ACC112 (cell line): ENCODE results near the gene SSTR5.
"Not testable (repeated sequence)": the region's sequence is repeated elsewhere in the genome, so short reads cannot be mapped to it uniquely, and the experiment has no call there.

Experiments
- H2AFZ ChIP-seq: fragments of 200-600 bp; sonication (generic); one replicate; pipeline ENCODE4 v1.6.0; 2017; ENCODE audit warnings: antibody characterized with exemption, low read length; ENCODE audit not compliant: unreplicated experiment
- H3K27ac ChIP-seq: fragments of 200-600 bp; sonication (generic); 2 replicates; pipeline ENCODE4 v1.5.1; 2014; ENCODE audit warnings: low read depth, mild to moderate bottlenecking, antibody characterized with exemption, low read length, moderate library complexity
- H3K27me3 ChIP-seq: fragments of 200-600 bp; sonication (generic); 2 replicates; pipeline ENCODE4 v1.6.1; 2014; ENCODE audit warnings: mild to moderate bottlenecking, antibody characterized with exemption, low read length, moderate library complexity, mixed read lengths; ENCODE audit not compliant: insufficient read depth
- H3K36me3 ChIP-seq: fragments of 200-600 bp; sonication (generic); 2 replicates; pipeline ENCODE4 v1.6.1; 2016; ENCODE audit warnings: mild to moderate bottlenecking, antibody characterized with exemption, low read length, moderate library complexity, mixed read lengths; ENCODE audit not compliant: insufficient read depth
- H3K4me1 ChIP-seq: fragments of 200-600 bp; sonication (generic); one replicate; pipeline ENCODE4 v1.6.1; 2016; ENCODE audit warnings: low read length, mixed read lengths; ENCODE audit not compliant: insufficient read depth, unreplicated experiment, control insufficient read depth
- H3K4me3 ChIP-seq: fragments of 200-600 bp; sonication (generic); 2 replicates; pipeline ENCODE4 v1.5.1; 2014; ENCODE audit warnings: mild to moderate bottlenecking, low read depth, low read length
- H3K79me2 ChIP-seq: fragments of 200-600 bp; sonication (generic); one replicate; pipeline ENCODE4 v1.6.0; 2016; ENCODE audit warnings: low read length; ENCODE audit not compliant: control insufficient read depth, unreplicated experiment, insufficient read depth

Gene SSTR5

DNA sequence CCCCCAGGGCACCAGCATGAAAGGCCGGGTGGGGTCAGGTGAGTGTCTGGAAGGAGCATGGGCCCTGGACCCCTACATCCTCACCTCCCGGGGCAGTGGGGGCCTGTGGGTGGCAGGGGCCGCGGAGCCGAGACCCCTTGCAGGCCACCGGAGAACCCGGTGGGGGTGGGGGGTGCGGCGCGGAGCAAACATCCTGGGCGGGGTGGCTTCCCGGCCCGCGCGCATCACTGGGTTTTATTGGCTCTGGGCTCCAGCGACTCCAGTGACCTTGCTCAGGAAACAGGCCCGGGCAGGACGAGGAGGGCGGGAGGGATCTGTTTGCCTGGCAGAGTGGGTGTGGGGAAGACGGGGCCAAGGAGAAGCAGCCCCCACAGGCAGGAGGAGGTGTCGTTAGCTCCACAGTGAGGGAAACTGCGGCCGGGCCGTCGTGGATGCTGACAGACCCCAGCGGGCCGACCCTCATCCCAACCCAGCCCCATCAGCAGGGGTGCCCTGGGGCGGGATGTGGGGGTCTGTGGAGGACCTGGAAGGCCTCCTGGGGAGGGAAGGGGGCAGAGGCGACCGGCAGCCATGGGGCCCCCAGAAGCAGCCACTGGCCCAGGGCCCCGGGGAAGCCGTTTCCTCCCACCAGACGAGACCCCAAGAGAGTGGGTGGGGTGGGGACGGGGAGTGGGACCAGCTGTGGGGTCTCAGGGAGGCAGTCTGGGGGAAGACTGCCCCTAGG lies 10.6 kb downstream of the SSTR5 start:
- H3K27ac ChIP-seq = no peak overlapping the region
- no peaks in the 10 kb centered on the region for H3K79me2 ChIP-seq
- H3K4me3 ChIP-seq = no peak overlapping the region
- H2AFZ ChIP-seq = no peak overlapping the region
- H3K27me3 ChIP-seq = peaks cover 27% of the 10 kb centered on the region
- H3K36me3 ChIP-seq = no peaks in the 10 kb centered on the region
- peaks cover 21% of the 10 kb centered on the region for H3K4me1 ChIP-seq

DNA sequence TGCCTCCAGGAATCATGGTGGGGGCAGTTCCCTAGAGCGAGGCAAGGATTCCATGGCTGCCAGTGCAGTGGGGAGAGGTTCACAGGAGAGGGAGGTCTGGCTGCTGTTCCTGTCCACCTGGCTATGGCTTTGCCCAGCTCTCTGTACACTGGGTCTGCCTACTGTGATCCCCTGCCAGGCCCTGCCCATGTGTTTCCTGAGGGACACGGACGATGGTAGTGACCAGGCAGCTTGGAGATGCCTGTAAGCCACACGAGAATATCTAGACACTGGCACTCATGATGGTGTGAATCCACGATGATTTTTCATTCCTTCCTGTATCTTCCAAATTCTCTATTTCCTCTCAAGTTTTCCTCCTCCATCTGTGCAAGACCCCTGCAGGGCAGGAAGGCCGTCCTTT lies 12.4 kb downstream of the SSTR5 start:
- Histone ChIP-seq H3K79me2 (no peaks in the 10 kb centered on the region), H3K36me3 (no peaks in the 10 kb centered on the region), H3K27me3 (peaks cover 43% of the 10 kb centered on the region), H2AFZ (no peak overlapping the region), H3K4me1 (peaks cover 16% of the 10 kb centered on the region), H3K4me3 (no peak overlapping the region), H3K27ac (no peak overlapping the region)

DNA sequence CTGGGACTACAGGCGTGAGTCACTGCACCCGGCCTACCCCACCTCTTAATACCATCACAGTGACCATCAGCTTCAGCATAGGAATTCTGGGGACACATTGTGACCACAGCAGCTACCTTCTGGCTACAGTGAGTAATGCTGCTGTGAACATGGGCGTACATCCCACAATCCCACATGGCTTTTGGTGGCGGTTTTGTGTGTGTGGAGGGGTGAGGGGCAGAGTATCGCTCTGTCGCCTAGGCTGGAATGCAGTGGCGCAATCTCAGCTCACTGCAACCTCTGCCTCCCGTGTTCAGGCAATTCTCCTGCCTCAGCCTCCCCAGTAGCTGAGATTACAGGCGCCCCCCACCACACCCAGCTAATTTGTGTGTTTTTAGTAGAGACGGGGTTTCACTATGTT lies 13.9 kb downstream of the SSTR5 start:
- not testable (repeated sequence) for H2AFZ ChIP-seq, H3K36me3 ChIP-seq, H3K4me3 ChIP-seq, H3K27ac ChIP-seq, H3K79me2 ChIP-seq
- H3K4me1 ChIP-seq = peaks cover 11% of the 10 kb centered on the region
- peaks cover 35% of the 10 kb centered on the region for H3K27me3 ChIP-seq

DNA sequence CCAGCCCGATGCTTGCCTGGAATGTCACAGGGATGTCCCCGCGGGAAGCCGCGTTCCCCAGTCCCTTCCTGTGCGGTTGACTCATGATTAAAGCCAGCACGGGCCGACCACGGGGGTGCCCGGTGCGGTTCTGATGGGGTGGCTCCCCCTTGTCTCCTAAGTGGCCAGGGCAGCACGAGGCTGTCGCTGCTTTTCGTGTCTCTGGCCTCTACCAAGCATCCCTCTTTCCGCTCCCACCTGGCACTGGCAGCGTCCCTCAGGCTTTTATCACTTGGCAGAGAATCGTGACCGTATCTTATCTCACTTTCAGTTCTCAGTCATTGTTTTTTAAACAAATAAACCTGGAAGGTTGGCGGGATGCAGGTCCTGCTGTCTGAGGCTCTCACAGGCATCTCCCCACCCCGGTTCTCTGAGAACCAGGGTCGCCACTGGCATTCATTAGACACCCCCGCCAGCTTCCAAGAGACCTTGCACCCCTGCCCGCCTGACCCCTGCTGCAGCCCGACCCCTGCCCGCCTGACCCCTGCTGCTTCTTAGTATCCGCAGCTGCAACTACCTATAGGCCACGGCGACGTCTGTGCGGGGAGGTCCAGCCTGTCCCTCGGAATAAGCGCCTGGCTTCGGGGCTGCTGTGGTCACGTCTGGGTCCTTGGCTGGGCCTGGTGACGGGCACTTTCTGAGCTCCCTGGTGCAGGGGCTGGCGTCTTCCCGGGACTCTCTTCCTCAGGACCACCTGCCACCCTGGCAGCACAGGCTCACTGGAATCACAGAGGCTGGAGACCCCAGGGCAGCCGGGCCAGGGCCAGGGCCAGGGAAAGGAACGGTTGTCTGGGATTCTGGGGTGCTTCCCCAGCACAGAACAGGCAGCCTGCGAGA lies 16.0 kb downstream of the SSTR5 start:
- H3K36me3 ChIP-seq = no peaks in the 10 kb centered on the region
- no peak overlapping the region for H2AFZ ChIP-seq
- no peak overlapping the region for H3K4me3 ChIP-seq
- peaks cover 33% of the 10 kb centered on the region for H3K27me3 ChIP-seq
- no peaks in the 10 kb centered on the region for H3K79me2 ChIP-seq
- H3K27ac ChIP-seq = no peak overlapping the region
- no peaks in the 10 kb centered on the region for H3K4me1 ChIP-seq

DNA sequence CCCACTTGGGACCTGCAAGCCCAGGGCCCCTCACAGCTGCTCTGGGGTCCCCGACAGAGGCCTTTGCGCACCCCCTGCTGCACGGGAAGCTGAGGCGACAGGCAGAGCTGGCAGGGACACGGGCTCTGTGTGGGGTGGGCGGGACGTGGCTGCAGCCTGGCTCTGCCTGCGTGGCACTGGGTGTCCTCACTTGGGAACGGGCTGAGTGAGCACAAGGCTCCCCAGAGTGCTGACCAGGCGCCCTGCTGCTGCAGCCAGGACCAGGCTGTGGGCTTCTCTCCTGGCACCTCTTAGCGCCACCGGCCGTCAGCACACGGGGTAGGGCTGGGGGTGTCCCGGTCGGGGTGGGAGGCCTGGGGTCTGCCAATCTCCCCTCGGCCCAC lies 16.9 kb downstream of the SSTR5 start:
- no peaks in the 10 kb centered on the region for H3K4me1 ChIP-seq
- peaks cover 33% of the 10 kb centered on the region for H3K27me3 ChIP-seq
- H3K36me3 ChIP-seq = no peaks in the 10 kb centered on the region
- H2AFZ ChIP-seq = no peak overlapping the region
- no peaks in the 10 kb centered on the region for H3K79me2 ChIP-seq
- H3K4me3 ChIP-seq = no peak overlapping the region
- no peak overlapping the region for H3K27ac ChIP-seq

DNA sequence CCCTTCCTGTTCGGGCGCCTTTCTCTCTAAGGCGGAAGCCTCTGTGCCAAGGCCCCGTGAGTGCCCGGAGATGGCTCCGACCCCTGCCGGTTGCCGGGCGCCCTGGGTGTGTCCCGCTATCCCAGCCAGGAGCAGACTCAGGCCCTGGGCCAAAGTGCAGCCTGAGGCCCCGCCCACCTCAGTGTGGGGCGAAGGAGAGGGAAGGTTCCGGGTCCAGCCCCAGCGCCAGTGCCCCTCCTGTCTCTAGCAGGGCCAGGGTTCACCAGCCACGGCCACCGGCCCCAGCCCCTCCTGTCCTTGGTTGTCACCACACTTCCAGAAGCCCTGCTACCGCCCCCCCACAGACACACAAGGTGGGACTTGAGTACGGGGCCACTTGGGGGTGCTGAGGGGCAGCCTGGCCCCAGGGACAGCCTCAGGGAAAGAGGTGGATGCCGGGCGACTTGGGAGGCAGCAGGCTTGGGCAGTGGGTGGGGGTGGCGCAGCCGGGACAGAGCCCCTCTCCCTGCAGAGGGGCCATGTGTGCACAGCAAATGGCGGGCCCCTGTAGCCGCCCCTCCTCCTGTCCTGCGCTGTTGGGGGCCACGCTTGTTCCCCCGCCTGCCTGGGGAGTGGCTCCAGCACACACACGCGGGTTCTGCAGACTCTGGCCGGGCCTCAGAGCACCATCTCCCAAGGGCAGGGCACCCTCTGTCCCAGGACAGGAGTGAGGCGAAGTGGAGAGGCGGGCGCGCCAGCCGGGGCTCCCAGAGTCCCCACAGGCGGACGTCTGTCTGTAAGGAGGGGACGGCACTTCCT lies 17.5 kb downstream of the SSTR5 start:
- Histone ChIP-seq H3K27ac (no peak overlapping the region), H3K27me3 (peaks cover 32% of the 10 kb centered on the region), H3K4me3 (no peak overlapping the region), H3K79me2 (no peaks in the 10 kb centered on the region), H3K36me3 (no peaks in the 10 kb centered on the region), H2AFZ (no peak overlapping the region), H3K4me1 (no peaks in the 10 kb centered on the region)

DNA sequence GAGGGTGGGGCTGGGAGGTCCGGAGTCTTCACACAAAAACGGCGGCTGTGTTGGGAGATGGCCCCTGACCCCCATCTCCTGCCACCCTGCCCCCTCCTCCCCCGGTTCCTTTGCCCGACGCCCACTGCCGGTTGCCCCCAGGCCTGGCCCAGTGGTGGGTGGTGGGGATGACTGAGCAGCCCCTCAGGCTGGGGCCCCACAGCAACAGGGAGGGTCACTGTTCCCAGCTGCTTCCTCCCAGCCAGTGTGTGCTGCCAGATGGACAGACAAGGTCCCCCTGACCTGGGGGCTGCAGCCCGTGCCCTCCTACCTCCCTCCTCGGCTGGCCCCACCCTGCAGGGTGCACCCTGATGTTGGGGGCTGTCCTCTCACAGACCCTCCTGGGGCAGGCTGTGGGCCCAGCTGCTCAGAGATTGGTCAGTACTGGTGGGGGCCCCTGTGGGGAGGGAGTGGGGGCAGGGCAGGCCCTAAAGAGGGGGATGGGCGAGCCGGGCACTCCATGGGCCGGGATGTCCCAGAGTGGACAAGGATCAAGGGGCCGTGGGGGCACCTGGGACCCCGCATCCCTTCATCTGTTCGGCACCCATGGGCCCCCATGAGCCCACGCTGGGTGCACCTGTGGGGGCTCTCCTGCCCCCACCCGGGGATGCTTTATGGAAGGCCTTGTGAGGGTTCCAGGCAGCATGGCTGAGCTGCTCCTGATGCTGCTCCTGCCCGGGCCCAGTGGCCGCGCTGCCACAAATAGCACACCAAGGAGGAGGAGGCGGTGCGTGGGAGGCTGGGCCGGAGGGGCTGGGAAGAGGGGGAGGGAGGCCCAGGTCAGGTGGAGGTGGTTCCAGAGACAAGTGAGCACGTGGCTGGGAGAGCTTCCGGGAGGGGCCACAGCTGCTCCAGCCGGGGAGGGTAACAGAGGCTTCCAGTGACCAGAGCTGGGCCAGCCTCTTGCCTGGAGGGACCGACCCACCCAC lies 18.4 kb downstream of the SSTR5 start:
- Histone ChIP-seq H3K27ac (no peak overlapping the region), H3K79me2 (no peaks in the 10 kb centered on the region), H3K4me1 (no peaks in the 10 kb centered on the region), H3K4me3 (no peak overlapping the region), H3K36me3 (no peaks in the 10 kb centered on the region), H3K27me3 (peaks cover 28% of the 10 kb centered on the region), H2AFZ (no peak overlapping the region)

DNA sequence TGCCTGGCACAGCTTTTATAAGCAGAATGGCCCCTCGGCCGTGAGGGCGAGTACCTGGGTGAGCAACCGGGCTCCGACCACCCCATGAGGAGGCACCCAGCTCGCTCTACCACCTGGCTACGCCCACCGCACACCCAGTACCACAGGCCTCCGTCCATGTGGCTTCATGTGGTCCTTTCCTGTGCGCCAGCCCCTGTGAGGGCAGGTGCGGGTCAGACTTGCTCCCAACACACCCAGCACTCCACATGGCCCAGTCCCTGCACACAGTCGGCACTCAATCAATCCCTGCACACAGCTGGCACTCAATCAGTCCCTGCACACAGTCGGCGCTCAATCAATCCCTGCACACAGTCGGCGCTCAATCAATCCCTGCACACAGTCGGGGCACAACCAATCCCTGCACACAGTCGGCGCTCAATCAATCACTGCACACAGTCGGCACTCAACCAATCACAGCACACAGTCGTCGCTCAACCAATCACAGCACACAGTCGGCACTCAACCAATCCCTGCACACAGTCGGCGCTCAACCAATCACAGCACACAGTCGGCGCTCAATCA lies 19.5 kb downstream of the SSTR5 start:
- Histone ChIP-seq H3K27me3 (peaks cover 28% of the 10 kb centered on the region), H3K36me3 (no peaks in the 10 kb centered on the region), H2AFZ (no peak overlapping the region), H3K4me1 (no peaks in the 10 kb centered on the region), H3K79me2 (no peaks in the 10 kb centered on the region), H3K4me3 (no peak overlapping the region), H3K27ac (no peak overlapping the region)

DNA sequence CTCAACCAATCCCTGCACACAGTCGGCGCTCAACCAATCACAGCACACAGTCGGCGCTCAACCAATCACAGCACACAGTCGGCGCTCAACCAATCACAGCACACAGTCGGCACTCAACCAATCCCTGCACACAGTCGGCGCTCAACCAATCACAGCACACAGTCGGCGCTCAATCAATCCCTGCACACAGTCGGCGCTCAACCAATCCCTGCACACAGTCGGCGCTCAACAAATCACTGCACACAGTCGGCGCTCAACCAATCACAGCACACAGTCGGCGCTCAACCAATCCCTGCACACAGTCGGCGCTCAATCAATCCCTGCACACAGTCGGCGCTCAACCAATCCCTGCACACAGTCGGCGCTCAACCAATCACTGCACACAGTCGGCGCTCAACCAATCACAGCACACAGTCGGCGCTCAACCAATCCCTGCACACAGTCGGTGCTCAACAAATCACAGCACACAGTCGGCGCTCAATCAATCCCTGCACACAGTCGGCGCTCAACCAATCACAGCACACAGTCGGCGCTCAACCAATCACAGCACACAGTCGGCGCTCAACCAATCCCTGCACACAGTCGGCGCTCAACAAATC lies 20.2 kb downstream of the SSTR5 start:
- not testable (repeated sequence) for H3K4me3 ChIP-seq, H2AFZ ChIP-seq, H3K4me1 ChIP-seq, H3K36me3 ChIP-seq, H3K27ac ChIP-seq, H3K79me2 ChIP-seq
- H3K27me3 ChIP-seq = peaks cover 24% of the 10 kb centered on the region
